GM21723 (cell line): ENCODE measurements around the gene GALK1.

Experiments used
- ATAC-seq: cut with Tn5 transposase; IDR thresholded peaks from one replicate; pipeline ENCODE4 v1.9.1; 2021; ENCODE audit warnings: mild to moderate bottlenecking, moderate library complexity; ENCODE audit not compliant: unreplicated experiment

The GALK1 gene

DNA sequence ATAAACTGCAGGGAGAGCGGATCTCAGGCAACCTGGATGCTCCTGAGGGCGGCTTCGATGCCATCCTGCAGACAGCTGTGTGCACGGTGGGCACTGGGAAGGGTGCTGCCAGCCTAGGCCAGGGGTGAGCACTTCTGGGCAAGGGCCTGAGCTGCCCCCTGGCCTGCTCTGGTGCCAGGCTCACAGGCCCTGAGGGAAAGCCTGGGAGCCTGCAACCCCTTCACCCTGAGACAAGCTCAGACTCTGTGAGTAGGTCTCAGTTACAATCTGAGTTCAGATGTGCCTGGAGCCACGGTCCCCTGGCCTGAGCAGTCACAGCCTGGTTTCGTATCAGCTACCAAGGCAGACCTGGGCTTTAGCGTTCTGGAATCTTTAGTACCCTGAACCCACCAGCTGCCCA is 35.6 kb downstream of the GALK1 start:
- ATAC-seq = no peak

DNA sequence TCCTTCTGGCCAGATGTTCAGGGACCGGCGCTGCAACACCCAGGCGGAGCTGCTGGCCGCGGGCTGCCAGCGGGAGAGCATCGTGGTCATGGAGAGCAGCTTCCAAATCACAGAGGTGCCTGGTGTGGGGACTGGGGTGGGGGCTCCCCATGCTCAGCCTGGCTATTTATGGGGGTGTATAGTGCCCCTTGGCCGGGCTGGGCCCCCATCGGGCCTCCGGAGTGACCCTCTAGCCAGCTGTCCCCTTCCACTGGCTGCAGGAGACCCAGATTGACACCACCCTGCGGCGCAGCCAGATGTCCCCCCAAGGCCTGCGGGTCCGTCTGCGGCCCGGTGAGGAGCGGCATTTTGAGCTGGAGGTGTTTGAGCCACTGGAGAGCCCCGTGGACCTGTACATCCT is 37.6 kb downstream of the GALK1 start:
- ATAC-seq = no peak

DNA sequence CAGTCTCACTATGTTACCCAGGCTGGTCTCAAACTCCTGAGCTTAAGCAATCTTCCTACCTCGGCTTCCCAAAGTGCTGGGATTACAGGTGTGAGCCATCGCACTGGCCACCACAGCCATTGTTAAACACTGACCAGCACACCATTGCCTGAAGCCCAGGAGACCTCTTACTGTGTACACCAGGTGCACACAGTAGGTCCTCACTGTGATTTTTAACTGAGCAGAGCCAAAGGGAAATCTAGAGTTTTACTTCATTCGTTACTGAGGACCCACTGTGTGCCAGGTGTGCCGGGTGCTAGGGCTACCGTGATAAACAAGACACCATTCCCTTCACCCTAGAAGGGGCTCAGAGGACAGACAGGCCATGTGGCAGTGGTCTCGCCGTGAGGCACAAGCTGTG is 39.5 kb downstream of the GALK1 start:
- ATAC-seq = no peak

DNA sequence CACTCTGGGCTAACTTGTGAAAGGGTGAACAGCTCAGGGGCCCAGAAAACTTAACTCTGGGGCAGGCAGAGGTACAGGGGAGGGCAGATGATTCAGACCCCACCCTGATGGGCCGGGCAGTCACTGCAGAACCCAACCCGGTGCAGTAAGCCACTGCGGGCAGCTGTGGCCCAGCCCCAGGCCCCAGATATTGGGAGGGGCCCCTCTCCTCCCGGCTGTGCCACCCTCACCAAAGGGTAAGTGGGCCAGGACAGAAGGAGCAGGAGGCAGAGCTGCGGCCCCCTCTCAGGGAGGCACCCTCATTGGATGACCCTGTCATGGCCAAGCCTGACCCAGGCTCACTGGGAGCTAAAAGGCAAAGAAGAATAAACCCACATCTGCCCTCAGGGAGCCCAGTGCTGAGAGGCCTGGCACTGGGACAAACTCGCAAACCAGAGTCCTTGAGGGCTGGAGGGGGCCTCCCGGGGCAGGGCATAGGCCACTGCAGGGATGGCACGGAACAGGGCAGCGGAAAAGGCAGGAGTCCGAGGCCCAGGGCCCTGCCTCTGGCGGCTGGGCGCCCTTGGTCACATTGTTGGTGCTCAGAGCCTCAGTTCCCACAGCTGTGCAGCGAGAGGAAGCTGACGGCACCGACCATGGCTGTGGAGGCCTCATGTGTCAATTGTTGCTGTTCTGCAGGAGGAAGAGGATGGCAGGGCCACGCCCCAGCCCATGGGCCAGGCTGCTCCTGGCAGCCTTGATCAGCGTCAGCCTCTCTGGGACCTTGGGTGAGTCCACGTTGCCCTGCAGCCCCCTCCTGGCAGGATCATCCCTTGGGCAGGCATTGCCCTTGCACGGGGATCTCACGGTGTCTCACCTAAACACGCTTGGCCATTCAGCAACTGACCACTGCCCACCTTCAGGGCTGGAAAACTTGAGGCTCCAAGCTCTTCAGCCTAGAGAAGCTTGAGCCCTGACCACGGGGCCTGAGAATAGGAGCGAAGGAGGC is 40.7 kb downstream of the GALK1 start:
- ATAC-seq = no peak

DNA sequence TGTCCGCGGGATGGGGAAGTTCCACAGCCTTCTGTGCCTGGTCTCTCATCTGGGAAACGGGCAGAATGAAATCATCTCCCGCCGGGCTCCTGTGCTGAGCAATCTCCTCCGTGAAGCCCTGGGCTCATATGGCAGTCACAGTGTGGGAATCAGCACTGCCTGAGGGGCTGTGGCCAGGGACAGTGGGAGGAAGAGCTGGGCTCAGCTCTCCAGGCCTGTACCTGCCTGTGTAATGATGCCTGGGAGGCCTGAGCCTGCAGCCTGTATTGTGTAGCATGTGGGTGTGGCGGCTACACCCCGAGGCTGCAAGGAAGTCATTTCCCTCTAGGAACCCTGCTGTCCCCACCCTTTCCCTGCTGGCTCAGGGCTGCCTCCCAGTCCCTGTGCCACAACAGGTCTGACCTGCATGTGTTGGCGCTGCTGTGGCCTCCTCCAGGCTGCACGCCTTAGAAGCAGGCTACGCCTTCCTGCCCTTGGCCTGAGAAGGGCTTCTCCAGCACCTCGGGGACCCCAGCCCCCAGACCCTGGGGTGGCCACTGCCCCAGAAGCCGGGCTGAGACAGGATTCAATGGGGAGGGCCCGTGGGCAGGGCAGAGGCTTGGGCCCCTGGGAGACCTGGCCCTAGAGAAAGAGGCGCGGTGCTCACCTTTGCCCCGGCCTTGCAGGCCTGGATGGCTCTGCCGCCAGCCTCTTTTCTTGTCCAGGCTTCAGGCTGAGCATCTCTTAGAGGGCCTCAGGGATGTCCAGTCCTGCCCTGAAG is 41.6 kb downstream of the GALK1 start:
- ATAC-seq = no peak

DNA sequence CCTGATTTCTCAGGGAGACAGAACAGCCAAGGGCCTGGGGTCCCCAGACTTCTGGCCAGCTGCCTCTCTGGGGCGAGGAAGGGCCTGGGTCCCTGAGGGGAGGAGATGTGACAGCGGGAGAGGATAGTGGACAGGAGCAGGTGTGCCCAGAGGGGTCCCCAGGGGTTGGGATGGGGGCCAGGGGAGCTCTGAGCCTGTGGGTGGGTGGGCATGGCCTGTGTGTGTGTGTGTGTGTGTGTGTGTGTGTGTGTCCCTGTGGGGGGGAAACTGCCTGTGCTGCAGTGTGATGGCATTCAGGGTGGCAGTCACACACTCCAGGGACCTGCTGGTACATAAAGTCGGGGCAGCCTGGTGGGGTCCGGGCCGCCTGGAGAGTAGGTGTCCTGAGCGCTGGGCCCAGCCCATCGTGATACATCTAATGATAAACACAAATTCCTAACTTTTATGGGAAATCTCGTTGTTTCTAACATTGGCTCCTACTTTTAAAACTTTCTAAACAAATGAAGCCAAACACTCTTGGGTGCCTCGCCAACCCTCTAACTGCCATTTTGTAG is 42.4 kb downstream of the GALK1 start:
- no peak for ATAC-seq

DNA sequence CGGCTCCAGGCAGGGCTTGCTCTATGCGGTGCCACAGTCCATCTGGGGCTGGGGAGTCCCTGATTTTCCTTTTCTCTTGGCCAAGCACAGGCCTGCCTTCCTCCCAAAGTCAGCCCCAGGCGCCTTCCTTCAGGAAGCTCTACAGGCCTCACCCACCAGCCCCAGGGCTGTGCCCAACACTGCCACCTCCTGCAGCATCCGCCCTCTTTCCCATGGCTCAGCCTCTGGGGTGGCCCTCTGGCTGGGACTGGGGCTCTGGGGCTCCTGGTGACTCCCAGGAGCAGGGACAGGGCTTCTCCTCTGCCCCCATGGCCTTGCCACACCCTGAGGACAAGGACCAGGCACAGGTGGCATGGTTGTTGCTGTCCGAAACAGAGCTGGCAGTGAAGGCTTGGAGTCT is 42.9 kb downstream of the GALK1 start:
- no peak for ATAC-seq

DNA sequence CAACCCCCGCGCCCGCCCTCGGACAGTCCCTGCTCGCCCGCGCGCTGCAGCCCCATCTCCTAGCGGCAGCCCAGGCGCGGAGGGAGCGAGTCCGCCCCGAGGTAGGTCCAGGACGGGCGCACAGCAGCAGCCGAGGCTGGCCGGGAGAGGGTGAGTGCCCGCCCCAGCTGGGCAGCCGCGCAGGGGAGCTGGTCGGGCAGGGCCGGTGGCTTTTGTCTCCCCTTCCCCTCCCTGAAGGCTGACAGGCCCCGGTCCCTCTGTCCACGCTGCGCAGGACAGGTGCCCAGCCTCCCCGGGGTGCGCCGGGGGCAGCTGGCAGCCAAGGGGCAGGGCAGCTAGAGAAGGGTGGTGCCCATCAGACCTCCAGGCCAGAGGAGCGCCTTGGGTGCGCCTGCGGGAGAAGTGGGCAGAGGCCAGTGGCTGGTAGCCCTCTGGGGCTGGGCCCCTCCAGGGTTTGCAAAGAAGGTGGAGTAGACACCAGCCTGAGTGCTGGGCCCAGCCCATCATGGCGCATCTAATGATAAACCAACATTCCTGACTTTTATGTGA is 43.5 kb downstream of the GALK1 start:
- no peak for ATAC-seq

DNA sequence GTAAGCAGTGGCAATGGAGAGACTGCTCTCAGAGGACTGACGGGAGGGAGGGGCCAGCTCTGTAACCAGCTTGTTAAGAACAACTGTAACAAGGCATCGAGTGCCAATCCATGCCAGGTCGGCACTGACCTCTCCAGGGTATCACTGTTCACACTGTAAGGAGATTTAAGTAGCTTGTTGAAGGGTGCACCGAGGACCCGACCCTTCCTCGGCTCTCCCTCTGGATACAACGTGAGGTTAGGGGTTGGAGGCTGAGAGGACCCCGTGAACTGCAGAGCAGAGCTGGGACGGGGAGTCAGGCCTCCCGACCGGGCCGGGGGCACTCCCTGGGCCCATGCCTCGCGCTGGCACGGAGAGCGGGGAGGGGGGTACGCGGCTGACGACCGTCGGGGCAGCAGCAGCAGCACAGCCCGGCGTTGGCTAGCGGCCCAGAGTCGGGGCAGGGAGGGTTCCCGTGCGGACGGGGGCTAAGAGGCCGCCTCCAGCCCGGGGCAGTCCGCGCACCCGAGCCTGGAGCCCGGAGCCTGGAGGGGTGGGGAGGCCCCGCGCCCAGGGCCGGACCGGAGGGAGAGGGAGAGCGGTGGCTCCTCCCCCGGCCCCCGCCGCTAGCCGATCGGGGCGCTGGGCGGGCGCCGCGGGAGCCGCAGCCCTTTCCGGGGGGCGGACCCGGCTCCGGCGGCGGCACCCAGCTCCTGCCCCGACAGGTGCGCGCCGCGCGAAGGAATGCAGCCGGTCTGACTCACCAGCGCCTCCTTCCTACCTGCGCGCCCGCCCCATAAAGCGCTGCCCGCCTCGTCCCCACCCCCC is 44.1 kb downstream of the GALK1 start, which contains the start of gene ITGB4:
ITGB4 (plus strand) TSS at position 804 of the 807 bp plus-strand sequence. CDS start 3,245 bp downstream, outside the sequence.
- ATAC-seq = peak; percentile 60

DNA sequence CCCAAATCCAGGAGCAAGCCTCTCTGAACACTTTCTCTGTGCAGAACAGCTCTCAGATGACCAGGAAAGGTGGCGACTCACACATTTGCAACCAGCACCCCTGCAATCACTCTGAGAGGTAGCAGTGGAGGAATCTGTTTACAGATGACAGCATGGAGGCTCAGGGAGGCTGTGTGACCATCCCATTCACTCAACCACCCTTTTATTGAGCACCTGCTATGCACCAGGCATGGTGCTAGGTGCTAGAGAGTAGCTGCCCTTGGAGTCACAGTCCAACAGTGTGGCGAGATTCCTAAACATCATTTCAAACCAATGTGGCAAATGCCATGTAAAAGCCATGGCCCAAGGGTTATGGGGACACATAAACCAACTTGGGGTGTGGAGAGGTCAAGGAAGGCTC is 45.3 kb downstream of the GALK1 start:
- ATAC-seq = no peak

DNA sequence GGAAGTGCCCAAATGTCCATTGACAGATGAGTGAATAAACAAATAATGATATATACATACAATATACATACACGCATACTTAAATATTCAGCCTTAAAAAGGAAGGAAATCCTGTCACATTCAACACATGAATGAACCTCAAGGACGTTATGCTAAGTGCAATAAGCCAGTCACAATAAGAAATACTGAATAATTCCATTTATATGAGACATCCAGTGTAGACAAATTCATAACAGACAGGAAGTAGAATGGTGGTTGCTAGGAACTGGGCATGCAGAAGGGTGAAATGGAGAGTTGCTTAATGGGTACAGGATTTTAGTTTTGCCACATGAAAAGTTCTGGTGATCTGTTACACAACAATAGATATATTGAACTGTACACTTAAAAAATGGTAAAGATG is 52.5 kb downstream of the GALK1 start:
- ATAC-seq = no peak
